Left renal pelvis (tissue), 4 donors: ENCODE measurements around the gene HSCB. TPM values are rescaled to one million over a fixed set of nuclear protein-coding genes. Genes with fewer than 3 reads are reported as not detected.
"Not testable (repeated sequence)": the region's sequence is repeated elsewhere in the genome, so short reads cannot be mapped to it uniquely, and the experiment has no call there.

Source experiments
- DNase-seq, 4 donors: peaks; one replicate each; pipeline ENCODE4 v3.0.0-alpha.2; 2013; ENCODE audit warnings: low read depth in 4 of 4, low spot score in 3 of 4
- polyA plus RNA-seq, 4 donors: library from polyadenylated mRNA; unstranded; fragments of 120-200 nt; gene quantifications; one replicate each; pipeline ENCODE4 v1.2.1, GENCODE V29; 2013; ENCODE audit not compliant: insufficient read length in 4 of 4

HSCB gene
- polyA plus RNA-seq, 4 donors, result 16.1 to 24.5 (median 21.8) TPM

- no peak for DNase-seq
Observed at GRCh38 chr22:28783786-28784671, 42.2 kb downstream of the HSCB start.

GRCh38 chr22:28788601-28789000 lies 46.8 kb downstream of the HSCB start:
- DNase-seq, result no peak

GRCh38 chr22:28791124-28791523 lies 49.3 kb downstream of the HSCB start:
- DNase-seq, result no peak

- DNase-seq, result no peak
Observed at GRCh38 chr22:28791841-28792490, 50.1 kb downstream of the HSCB start.

- no peak for DNase-seq
Observed at GRCh38 chr22:28792491-28793383, 50.9 kb downstream of the HSCB start.

GRCh38 chr22:28793976-28794584 lies 52.2 kb downstream of the HSCB start:
- no peak for DNase-seq

GRCh38 chr22:28795071-28795693 lies 53.3 kb downstream of the HSCB start:
- DNase-seq, result no peak

GRCh38 chr22:28795932-28796856 lies 54.4 kb downstream of the HSCB start:
- DNase-seq, result no peak

GRCh38 chr22:28798810-28799605 lies 57.2 kb downstream of the HSCB start:
- no peak for DNase-seq

GRCh38 chr22:28799606-28800307 lies 57.9 kb downstream of the HSCB start:
- DNase-seq, result no peak

- DNase-seq, result peak; percentile 89 to 92 (median 90)
Observed at GRCh38 chr22:28800308-28801041, 58.6 kb downstream of the HSCB start, which contains the start of gene XBP1. Gene XBP1 (minus strand): TSS chr22:28800569.

- DNase-seq, result no peak
Observed at GRCh38 chr22:28801845-28802594, 60.2 kb downstream of the HSCB start.

GRCh38 chr22:28802595-28803123 lies 60.8 kb downstream of the HSCB start:
- DNase-seq, result no peak

- not testable (repeated sequence) for DNase-seq
Observed at GRCh38 chr22:28805426-28805825, 63.6 kb downstream of the HSCB start.
